ENCODE measurements around the gene VAC14.

The VAC14 gene

DNA sequence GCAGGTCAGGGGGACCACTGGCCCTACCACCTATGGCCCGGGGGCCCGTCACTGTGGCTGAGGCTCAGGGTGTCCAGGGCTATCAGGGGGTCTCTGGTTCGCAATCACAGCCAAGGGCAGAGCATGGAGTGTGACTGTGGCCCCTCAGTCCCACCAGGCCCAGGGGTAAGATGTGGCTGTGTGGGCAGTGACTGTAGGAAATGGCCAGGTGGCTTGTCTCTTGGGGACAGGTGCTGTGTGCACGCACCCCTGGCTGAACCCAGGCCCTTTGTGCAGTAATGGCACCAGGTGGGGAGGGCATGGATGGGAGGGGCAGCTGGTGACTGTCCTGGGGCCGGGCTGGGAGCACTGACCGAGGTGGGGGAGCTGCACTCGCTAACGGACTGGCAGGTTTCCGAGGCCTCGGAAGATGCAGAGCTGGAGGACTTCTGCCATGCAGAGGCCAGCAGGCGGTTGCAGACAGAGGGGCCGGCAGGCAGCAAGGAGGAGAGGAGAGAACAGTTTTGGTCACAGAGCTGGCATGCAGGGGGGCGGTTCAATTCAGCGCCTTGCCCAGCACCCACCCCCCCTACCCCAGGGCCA, 135.8 kb downstream of the VAC14 start:
- DNase-seq, result no peak

DNA sequence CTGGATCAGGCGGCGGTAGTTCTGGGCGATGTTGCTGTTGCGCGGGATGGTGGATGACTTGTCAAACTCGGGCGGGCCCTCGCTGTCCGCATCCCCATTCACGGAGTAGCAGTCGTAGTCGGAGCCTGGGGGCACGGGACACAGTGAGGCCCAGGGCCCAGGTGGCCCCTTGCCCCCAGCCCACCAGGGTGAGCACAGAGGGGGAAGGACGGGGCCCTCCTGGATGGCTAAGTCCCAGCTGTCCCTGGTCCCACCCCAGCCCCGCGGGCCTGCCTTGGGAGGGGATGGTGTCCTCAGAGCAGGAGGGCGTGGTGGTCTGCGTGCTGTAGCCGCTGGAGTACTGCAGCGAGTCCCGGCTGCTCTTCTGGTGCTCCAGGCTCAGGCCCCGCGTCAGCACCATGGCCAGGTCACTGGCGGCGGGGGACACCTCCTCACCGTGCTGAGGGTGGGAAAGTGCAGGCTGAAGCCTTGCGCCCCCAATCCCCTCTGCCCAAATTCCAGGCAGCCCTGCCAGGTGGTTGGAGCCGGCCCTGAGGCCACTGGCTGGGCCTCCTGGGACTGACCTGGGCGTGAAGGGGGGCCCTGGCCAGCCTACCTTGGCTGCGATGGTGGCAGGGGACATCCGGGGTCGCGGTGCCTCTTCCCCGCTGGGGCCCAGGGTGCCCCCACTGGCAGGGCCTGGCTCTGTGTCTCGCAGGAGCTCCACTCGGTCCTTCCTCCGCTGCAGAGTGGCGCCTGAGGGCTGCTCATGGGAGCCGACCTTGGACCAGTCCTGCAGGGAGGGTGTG, 136.4 kb downstream of the VAC14 start:
- no peak for DNase-seq

DNA sequence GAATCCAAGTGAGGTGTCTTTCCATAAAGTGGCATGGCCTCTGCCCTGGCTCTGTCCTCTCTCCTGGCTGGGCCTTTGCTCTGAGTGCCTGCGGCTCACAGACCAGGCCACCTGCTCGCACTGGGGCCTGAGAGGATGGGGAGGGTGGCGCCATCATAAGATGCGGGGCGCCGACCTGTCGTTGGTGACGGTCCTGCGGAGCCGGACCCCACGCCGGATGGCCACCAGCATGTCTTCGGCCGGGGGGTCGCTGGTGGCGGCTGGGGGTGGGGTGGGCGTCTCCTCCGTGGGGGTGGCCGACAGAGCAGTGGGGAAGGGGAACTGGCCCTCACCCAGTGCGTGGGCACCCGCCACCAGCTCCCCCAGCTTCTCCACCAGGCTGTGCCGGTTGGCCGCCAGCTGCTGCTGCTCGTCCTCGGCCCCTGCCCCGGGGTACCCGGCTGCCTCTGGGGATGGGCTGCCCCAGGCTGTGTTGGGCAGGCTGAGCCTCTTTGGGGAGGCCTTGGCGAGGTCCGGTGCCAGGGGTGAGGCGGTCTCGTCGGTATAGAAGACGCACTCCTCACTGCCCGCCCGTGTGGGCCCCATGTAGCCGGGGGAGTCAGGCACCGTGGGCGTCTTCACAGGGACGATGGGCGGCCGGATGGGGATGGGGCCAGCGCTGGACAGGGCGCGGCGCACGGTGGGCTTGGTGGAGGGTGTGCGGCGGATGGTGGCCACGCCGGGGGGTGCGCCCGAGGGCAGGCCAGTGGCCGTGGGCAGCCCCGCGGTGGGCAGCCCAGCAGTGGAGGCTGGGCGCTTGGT, 137.2 kb downstream of the VAC14 start:
- DNase-seq, result no peak

DNA sequence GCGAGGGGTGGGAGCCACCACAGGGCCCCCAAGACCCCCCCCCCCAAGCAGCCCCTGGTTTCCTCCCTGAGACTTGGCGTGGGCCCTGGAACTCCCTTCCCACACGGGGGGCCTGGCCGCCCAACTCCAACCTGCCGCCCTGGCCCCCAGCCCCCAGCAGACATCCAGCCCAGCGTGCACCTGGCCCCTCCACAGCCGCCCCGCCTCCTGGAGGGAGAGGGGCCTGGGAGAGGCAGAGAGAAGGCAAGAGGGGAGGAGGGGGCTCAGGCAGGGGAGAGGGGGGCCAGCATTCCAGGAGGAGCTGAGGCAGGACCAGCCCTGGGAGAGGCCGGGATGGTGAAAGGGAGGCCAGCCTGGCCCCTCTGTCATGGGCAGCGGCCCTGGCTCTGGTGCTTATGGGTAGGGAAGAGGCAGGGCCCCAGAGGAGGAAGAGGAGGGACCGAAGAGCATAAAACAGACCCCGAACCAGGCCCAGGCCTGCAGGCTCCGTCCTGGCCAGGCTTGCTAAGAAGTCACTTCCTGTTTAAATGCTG, 137.9 kb downstream of the VAC14 start:
- no peak for DNase-seq

DNA sequence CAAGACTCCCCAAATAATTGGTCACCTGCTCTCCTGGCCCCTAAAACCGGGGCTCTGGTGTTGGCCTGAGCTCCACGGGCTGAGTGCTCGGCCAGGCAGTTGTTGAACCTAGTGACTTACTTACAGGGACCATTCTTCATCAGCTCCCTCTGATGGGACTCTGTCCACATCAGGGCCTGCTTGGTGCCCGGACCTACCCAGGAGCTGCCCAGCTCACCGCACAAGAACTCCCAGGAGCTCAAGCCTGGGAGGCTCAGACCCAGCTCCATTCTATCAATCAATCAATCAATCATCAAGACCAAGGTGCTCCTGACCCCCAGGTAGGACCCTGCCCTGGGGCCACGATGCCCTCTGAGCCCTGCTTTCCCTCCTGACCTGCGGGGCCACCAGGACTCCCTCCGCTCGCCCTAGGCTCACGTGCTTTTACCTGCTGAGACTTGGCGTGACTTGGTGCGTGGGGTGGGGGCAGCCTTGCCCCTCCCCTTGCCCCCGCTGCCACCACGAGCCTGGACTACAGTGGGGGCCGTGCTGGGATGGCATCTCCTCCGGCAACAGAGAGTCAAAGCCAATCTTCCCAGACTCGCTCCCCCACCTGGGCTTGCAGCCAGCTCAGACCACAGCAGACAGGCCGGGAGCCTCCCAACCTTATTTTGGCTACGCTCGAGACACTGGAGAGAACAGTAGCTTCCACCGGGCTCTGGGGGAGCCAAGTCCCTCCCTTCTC, 138.9 kb downstream of the VAC14 start:
- peak in 3 of 56 donors; percentile 27 to 36 (median 33) for DNase-seq

DNA sequence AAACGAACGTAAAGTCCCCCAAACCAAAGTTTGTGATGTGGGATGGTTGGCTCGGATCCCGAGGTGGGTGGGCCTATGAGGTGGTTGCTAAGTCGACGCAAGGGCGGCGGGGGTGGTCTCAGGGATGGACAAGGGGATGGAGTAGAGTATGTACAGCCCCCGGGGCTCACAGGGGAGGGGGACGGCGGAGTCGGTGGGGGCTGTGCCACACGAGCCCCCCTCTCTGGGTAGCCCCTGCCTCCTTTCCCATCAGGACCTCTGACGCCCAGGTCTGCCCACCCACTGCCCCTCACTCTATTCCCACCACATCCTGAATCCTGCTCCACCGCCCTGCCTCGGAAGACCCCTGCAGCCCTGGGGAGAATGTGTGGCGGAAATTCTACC, 139.4 kb downstream of the VAC14 start:
- DNase-seq, result no peak

DNA sequence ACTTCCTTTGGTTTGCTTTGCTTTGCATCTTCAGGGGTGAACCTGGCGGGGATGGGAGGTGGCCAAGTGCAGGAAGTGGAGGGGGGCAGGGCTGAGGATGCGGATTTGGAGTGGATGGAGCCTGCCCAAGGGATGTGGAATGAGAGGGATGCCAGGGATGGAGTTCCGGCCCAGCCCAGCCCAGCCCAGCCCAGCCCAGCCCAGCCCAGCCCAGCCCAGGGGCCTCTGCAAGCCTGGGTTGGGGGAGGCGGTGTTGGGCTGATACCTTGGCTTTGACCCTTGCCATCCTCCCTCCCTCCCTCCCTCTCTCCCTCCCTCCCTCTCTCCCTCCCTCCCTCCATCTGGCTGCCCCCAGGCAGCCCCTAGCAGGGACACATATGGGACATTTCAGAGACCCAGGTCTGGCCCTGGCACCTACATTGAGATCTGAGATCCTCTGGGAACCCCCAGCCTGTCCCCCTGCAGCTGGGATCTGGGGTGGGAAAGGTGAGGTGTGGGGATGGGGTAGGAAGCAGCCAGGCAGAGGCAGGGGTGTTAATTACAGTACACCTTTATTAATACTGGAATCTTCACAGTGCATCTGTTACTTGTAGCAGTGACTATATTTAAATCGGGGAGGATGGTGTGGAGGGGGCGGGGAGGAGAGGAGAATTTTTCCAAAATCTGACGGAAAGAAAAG, 140.1 kb downstream of the VAC14 start:
- DNase-seq, result no peak

DNA sequence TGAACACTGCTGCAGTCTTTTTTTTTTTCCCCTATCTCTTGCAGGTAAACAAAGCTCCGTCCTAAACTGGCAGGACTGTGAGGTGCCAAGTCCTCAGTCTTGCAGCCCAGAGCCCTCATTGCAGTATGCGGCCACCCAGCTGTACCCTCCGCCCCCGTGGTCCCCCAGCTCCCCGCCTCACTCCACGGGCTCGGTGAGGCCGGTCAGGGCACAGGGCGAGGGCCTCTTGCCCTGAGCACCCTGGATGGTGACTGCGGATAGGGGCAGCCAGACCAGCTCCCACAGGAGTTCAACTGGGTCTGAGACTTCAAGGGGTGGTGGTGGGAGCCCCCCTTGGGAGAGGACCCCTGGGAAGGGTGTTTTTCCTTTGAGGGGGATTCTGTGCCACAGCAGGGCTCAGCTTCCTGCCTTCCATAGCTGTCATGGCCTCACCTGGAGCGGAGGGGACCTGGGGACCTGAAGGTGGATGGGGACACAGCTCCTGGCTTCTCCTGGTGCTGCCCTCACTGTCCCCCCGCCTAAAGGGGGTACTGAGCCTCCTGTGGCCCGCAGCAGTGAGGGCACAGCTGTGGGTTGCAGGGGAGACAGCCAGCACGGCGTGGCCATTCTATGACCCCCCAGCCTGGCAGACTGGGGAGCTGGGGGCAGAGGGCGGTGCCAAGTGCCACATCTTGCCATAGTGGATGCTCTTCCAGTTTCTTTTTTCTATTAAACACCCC, 140.8 kb downstream of the VAC14 start:
- no peak for DNase-seq

DNA sequence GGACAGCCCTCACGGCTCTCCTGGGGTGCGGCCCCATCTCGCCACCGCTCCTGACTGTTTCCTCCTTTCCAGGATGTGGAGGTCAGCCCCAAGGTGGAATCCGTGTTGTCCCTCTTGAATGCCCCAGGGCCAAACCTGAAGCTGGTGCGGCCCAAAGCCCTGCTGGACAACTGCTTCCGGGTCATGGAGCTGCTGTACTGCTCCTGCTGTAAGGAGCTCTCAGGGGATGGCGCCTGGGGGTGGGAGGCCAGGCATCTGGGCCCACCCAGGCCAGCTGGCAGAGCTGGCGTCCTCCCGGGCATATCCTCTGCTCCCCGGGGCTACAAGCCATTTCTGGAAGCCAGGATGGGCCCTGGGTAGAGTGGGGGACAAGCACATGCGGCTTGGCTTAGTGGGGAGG, 141.4 kb downstream of the VAC14 start:
- no peak for DNase-seq

DNA sequence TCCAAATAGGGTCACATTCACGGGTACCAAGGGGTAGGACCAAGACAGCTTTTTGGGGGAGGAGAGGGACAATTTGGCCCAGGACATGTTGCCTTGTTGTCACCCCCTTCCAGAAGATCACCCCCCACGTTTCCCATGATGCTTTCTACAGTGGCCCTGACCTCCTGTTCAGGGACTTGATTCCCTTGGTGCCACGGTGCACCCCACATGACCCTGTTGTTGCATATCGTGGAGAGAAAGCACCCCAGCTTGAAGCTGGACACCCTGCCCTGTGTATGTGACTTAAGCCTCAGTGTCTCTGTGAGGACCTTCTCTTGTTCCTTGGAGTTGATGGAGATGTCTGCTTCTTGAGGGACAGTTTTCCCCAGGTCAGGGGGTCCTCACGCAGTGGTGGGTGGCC, 142.0 kb downstream of the VAC14 start:
- no peak for DNase-seq

DNA sequence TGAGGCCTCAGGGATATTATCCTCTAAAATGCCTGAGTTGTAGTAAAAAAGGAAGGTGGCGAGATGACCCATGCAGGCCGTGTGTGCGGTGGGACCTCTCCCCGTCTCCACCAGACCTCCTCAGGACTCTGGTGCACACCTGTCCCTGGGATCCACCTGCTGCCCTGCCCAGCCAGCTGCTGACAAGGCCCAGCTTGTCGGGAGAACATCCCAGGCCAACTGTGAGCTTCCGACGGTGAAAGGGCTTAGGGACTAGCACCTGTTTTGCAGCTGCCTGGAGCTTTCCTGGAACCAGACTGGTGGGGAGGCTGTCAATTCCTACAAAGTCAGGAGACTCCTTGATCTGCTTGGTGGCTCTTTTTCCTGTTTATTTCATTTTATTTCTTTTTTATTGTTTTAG, 143.0 kb downstream of the VAC14 start:
- no peak for DNase-seq

DNA sequence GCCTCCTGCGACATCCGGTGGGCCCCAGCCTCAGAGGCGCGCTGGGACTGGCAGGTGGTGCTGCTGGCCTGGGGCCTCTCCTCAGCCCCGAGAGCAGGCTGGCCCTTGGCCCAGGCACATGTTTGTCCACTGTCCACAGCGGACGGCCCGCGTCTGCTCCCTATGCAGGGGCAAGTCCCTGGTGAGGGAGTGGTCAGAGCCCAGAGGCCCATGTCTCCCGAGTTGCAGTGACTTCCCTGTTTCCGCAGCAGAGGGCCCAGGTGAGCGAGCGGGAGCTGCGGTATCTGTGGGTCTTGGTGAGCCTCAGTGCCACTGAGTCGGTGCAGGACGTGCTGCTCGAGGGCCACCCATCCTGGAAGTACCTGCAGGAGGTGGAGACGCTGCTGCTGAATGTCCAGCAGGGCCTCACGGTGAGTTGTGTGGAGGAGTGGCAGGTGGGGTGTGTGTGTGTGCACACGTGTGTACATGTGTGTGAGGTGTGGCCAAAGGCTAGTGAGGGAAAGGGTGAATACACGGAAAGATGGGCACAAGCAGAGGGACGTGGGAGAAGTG, 144.2 kb downstream of the VAC14 start:
- DNase-seq, result no peak

DNA sequence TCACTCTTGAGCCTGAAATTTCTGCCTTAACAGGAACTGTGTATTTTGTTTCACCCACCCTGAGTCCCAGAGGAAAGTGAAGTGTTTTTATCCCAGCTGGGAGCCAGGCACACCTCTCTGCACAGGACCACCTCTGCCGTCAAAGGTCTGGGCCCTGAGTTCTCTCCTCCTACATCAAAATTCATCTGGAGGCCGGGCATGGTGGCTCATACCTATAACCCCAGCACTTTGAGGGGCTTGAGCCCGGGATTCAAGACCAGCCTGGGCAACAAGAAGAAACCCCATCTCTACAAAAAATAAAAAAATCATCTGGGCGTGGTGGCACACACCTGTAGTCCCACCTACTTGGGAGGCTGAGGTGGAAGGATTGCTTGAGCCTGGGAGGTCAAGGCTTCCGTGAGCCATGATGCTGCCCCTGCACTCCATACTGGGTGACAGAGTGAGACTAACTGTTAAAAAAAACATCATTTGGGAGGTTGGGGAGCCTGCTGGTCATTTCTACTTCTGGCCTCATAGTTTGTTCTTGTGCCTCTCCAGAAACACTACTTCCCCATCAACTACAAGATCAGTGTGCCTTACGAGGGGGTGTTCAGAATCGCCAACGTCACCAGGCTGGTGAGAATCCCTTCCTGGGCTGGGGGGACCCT, 144.8 kb downstream of the VAC14 start:
- no peak for DNase-seq

DNA sequence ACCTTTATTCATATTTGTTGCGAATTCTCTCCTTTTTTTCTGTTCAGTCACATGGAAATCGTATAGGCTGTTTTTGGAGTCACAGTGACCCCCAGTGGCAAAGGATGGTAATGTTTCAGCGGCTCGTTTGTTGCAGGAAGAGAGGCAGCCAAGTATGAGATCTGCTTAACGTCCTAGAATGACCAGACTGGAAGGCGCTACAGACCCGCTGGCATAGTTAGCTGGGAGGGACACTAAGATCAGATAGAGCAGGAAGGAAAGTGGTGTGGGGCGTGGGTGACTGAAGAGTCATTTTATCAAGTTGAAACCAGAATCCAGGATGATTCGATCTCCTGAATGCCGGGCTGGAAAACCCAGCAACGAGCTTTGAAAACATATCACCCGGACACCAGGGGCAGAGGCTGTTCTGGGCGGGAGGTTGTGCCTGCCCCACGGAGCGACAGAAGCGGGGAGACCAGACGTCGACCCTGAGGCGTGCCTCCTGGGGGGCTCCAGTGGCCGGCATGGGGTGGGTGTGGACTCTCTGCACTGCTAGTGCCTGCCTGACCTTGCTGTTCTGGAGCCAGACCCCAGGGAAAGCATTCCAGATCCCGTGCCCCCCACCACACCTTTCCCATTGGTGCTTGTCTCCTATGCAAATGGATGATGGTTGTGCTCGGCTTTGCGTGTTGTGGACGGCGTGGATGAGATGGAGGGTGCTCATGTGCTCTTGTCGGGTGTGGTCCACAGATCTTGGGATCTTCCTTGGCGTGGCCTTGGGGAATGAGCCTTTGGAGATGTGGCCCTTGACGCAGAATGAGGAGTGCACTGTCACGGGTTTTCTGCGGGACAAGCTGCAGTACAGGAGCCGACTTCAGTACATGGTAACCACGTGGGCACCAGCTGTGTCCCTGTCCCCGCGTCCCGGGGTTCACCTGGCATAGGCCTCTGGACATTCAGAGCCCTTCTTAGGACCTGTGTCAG, 146.9 kb downstream of the VAC14 start:
- peak in 49 of 56 donors; percentile 17 to 88 (median 63) for DNase-seq

DNA sequence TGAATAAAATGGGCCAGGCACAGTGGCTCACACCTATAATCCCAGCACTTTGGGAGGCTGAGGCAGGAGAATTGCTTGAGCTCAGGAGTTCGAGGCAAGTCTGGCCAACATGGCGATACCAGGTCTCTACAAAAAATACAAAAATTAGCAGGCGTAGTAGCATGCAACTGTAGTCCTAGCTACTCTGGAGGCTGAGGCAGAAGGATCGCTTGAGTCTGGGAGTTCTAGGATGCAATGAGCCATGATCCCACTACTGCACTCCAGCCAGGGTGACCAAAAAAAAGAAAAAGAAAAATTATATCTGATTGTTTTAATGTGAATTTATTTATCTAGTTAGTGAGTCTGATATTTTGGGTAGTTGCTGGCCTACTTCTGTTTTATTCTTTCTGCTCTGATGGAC, 147.6 kb downstream of the VAC14 start:
- DNase-seq, result no peak

DNA sequence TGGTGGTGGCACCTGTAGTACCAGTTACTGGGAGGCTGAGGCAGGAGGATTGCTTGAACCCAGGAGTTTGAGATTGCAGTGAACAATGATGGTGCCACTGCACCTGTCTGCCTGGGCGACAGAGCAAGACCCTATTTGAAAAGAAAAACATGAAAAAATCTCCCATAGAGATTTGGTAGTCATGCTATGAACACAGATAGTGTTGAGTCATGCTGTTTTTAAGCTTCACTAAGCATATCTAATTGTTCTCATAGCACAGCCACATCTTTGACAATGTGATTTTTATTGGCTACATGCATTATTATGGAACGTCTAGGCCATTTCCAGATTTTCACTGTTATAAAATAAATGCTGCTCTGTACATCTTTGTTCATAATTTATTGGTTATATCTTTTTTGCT, 148.6 kb downstream of the VAC14 start:
- no peak for DNase-seq

DNA sequence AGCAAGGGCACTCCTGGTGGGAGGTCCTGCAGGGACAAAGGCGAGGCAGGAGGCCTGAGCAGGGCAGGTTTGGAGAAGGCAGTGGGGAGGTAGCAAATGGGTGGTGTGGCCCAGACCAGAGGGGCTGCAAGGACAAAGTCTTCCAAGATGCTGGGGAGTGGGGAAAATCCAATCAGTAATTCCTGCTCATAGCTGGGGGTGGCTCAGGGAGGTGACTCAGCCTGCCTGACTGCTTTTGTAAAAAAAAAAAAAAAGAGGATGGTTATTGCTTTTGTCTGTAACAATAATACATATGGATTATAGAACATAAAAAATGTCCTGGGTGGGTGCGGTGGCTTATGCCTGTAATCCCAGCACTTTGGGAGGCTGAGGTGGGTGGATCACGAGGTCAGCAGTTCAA, 149.4 kb downstream of the VAC14 start:
- peak in 2 of 56 donors; percentile 27 to 31 for DNase-seq

DNA sequence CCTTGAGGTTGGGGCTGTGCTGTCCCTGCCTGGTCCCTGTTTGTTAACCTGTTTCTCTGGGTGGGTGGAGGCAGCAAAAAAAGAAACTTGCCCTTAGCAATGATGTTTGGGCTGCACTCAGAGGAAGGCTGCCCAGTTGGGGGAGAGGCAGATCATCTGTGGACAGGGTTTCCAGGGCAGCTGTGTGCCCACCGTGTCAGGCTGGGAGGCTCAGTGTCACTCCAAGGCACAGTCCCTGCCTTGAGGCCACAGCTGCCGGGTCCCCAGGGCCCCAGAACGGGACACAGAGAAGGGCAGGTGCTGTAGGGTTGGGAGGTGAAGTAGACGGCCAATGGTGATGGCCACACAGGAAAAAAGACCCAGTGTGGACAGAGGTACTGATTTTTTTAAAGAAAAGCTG, 150.7 kb downstream of the VAC14 start:
- DNase-seq, result no peak

Data from nucleus accumbens (tissue), 56 donors.